Measurements from ENCODE around the gene TUFT1.

TUFT1 gene

GRCh38 chr1:151540021-151540981 lies at the start of gene TUFT1:
Gene TUFT1 (plus strand): TSS chr1:151540309. CDS start chr1:151540367, 58 bp downstream.
- peak; percentile 72 for DNase-seq

DNA sequence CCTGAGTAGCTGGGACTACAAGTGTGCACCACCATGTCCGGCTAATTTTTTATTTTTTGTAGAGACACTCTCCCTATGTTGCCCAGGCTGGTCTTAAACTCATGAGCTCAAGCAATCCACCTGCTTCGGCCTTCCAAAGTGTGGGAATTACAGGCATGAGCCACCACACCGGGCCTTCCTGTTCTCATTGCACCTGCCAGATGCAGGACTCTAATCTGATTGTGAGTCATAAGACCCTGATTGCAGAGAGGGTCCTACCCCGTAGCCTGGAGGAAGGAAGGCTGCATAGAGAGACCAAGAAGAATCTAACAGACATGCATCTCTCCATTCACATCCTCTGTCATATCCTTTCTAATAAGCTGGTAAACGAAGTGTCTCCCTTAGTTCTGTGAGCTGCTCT lies 48.5 kb upstream of the TUFT1 start:
- no peak for DNase-seq

- DNase-seq = no peak
Measured at GRCh38 chr1:151492120-151492519, 48.0 kb upstream of the TUFT1 start.

- DNase-seq = no peak
Measured at GRCh38 chr1:151493042-151493441, 47.1 kb upstream of the TUFT1 start.

DNA sequence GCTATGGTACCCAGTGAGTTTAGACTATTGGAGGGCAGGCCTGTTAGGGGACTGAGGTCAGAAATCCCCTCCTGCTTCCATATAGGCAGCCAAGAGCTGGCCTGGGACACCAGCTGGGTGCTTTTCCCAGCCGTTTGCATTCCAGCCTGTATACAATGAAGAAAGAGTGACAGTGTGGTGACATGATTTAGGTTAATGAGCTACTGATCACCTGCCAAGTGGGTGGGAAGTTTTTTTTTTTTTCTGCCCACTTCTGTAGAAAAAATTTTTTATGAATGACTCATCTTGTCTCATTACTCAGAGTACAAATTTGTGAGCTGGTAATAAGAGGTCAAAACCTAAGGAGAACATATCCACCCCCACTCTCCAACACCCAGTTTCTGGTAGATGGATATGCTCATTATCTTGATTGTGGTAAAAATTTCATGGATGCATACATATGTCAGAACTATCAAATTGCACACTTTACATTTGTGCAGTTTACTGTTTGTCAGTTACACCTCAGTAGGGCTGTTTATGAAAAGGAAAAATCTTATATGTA lies 45.3 kb upstream of the TUFT1 start:
- no peak for DNase-seq

DNA sequence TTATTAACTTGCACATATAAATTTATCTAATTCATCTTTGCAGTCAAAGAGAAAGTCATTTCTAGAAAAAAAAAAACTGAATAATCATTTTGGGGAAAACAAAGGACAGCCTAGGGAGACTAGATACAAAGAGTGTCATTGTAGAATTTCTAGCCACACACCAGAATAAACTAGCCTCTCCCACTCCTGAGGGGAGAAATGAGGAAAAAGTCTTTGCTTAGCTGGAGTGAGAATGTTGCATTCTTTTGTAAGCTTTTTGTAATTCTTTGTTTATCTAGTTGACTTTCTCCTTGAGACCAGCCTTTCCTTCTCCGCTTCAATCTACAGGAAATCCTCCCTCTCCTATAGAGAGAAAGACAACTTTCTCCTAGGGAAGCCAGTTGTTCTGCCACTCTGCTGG lies 44.8 kb upstream of the TUFT1 start:
- DNase-seq = no peak

- DNase-seq = no peak
Measured at GRCh38 chr1:151499365-151499764, 40.7 kb upstream of the TUFT1 start.

DNA sequence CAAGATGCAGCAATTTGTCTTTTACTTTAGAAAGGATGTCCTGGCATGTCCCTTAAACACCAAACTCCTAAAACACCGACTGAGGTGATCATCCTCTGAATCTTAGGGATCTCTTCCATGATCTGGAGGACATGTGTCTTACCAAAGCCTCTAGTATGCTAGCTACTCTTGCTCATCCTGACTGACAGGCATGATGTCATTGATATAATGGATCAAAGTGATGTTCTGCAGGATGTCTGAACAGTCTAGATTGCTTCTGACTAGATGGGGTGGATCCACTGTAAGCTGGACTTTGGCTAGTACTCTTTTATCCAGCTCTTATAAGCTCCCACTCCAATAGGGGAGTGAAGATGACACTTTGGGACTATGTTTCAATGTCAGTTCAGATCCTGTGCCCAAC lies 40.2 kb upstream of the TUFT1 start:
- no peak for DNase-seq

DNA sequence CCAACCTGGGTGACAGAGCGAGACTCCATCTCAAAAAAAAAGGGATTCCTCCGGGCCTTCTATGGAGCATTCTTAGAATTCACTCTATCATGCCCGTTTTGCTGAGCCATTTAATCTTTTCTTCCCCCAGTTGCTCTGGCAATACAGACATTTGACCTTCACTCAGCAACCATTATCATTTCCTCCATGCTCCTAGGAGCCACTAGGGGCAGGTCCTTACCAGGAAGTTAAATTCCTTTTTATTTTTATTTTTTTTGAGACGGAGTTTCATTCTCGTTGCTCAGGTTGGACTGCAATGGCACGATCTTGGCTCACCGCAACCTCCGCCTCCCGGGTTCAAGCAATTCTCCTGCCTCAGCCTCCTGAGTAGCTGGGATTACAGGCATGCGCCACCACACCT lies 38.6 kb upstream of the TUFT1 start:
- DNase-seq = no peak

DNA sequence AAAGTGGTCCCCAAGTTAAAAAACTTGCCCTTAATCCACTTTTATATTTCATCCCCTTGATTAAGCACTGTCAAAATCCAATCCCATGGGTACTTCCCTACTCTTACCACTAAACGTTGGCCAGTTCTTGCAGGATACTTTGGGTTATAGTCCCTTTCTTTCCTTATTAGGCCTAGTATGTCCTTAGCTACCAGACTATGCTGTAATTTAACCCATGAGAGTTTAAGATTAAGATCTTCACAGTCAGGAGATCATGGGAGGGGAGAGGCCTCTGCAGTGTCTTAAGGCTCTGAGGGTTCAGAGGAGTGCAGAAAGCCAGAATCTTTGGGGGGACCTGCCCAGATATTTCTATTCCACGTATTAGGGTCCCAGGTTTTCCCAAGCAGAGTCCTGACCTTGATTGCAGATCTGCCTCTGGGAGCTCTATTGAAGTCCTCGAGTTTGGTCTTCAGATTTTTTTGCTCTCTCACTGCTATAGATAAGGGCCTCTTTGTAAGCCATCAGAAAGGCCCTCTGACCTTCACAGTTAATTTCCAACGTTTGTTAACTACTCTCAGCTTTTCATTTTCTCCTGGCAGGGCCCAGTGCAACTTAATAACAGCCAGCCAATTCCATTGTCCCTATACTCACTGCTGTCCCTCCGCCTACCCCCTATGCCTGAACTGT lies 37.9 kb upstream of the TUFT1 start:
- DNase-seq = no peak

DNA sequence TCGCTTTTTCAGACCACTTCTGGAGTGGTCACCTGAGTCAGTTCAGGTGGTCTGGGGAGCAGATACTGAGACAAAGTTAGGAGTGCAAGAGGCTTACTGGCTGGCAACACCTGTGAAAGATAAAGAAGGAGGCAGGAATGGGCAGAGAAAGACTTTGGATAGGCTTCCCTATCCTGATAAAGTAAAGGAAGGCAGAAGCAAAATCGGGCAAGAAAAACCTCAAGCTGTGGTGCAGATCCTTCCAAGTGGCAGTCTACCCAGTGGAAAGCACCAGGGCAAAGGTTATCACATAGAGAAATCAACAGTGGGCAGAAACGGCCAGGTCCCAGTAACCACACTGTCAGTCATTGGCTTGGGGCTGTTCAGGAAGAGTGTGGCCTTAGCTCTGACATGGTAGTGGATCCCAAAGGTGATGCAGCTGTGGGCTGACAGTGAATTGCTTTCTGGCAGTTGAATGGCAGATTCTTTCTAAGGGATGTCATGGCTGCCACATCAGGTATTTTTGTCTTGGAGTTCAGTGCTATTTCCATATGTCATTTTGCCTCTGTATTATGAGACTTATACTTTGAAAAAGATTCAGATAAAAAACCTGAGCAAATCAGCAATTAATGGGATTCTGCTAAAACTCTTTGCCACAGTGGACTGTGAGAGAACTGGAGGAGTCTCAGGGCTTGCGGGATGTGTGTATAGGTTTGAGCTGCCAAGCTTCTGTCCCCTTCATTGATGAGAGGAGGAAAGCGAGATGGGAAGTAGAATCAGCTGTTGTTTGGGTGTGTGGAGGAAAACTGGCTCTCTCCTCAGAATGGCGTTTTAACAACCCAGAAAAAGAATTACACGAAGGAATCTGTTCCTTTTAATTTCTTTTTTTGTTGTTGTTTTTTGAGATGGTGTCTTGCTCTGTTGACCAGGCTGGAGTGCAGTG lies 37.0 kb upstream of the TUFT1 start:
- no peak for DNase-seq

GRCh38 chr1:151504252-151504651 lies 35.9 kb upstream of the TUFT1 start:
- DNase-seq = no peak

DNA sequence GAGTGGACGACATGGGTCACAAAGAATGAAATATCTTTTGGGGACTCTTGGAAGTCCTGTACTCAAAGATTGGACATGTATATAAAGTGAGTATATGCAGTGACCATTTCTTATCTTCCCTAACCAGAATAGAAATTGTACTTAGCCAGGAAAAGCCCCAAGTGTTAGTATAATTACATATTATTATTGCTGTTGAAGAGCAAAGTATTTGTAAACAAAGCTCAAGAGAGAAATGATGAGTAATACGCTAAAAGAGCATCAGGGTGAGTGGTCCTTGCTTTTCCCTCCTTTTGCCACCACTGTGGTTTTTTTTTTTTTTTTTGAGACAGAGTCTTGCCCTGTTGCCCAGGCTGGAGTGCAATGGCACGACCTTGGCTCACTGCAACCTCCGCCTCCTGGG lies 35.4 kb upstream of the TUFT1 start:
- DNase-seq = no peak

DNA sequence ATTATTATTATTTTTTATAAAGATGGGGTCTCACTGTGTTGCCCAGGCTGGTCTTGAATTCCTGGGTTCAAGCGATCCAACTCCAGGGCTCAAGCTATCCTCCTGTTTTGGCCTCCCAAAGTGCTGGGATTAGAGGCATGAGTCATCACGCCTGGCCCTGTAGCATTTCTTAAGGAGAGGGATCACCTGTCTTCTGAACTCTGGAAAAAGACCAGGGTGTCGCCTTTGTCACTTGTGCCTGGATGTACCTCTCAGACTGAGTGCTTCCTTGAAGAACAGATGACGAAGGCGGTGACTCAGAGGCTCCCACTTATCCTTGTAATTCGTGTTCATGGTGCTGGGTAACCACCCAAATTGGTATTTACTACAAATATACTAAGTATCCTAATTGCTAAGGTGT lies 31.3 kb upstream of the TUFT1 start:
- DNase-seq = no peak

GRCh38 chr1:151509350-151510019 lies 30.6 kb upstream of the TUFT1 start:
- DNase-seq = no peak

DNA sequence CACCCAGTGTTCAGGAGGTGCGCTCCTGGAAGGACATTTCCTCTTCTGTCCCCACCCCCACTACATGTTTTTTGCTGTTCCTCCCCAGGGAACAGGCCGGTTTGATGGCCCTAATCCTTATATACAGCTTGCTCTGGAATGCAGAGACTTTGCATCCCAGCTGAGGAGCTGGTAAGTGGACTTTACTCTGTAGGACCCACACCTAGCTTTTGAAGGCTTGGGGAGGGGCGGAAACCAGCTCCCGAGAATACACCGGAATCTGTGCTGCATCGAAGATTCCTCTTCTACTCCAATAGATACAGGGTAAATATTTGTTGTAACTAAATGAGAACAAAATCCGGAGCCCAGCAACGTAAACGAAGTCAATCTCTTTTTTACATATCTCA lies 30.1 kb upstream of the TUFT1 start:
- no peak for DNase-seq

DNA sequence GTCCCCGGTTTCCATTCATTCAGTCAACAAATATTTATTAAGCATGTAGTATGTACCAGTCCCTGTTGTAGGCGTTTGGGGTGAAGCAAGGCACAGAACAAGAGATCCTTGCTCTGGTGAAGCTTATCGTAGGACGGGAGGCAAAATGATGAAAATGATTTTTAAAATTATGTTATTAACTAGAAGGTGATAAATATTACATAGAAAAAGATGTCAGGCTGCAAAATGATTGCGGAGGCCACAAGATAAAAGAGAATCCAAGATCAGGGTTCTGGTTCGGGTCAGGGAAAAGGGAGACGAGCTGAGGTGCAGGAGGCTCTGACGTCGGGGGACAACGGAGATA lies 29.5 kb upstream of the TUFT1 start:
- DNase-seq = no peak

DNA sequence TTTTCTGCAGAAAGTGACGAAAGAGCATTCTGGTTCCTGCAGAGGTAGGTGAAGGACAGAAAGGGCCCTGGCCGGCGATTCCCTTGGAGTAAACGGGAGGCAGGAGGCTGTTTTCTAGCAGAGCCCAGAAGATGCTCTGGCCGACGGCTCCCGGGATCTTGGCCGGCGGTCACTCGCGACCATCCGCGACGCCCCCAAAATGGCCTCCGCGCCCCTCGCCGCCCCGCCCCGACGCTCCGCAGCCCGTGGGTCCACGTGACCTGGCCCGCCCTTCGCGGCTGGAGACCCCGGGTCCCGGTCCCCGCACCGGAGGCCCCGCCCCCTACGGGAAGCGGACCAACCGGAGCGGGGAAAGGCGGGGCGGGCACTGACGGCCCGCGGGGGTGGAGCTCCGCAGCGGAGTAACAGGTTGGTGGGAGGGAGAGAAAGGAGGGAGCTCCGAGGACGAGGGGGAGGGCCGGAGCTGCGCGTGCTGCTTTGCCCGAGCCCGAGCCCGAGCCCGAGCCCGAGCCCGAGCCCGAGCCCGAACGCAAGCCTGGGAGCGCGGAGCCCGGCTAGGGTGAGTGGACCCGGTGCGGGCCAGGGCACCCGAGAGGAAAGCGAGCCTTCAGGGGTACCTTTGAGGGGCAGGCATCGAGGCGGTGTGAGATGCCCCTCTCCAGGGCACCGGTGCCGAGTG lies 29.0 kb upstream of the TUFT1 start, which contains the start of gene CGN:
TSS of gene CGN (plus strand) at position 431 of the 679 bp plus-strand sequence. CDS start 7,133 bp downstream, outside the sequence.
- peak; percentile 61 for DNase-seq

DNA sequence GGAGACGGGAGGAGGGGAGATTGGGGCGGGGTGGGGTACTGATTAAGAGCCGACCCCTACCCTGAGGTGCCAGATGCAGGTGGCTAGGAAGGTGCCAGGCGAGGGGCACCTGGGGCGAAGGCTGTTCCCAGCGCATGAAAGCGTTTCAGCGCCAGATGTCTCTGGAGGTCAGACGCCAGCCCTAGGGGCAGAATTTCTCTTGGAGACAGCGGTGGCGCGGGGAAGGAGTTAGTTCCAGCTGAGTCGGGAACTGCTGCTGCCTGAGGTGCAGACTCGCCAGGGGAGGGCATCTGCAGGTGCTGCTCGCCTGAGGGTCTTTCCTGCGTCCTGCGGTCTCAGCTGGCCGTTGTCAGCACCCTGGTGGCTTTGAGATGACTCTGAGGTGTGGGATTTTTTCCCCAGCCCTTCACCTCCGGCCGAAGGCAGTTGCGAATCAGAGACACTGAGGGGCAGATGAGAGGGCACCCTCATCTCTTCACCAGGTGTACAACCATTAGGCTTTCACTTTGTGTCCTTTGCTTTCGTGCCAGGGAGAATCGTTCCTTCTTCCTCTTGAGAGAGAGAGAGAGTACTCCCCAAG lies 28.4 kb upstream of the TUFT1 start:
- no peak for DNase-seq

GRCh38 chr1:151512326-151512725 lies 27.8 kb upstream of the TUFT1 start:
- DNase-seq = no peak

All from NCI-H1436 treated with DMSO at 0.1 percent for 48 hours (cell line).